HG03139 (cell line): ENCODE results near the gene AP4S1.
A peak's percentile ranks its signal among the peaks of the same experiment; 100 is the strongest.
"Not testable (repeated sequence)": the region's sequence is repeated elsewhere in the genome, so short reads cannot be mapped to it uniquely, and the experiment has no call there.

Experiments used
- ATAC-seq: cut with Tn5 transposase; IDR thresholded peaks from one replicate; pipeline ENCODE4 v1.9.1; 2021; ENCODE audit not compliant: unreplicated experiment

Gene AP4S1

DNA sequence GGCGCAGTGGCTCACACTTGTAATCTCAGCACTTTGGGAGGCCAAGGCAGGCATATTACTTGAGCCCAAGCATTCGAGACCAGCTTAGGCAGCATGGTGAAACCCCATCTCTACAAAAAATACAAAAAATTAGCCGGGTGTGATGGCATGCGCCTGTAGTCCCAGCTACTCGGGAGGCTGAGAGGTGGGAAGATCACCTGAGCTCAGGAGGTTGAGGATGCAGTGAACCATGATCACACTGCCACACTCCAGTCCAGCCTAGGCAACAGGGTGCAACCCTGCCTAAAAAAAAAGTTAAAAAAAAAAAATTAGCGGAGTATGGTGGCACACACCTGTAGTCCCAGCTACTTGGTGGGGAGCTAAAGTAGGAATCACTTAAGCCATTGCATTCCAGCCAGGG, 21.4 kb upstream of the AP4S1 start:
- ATAC-seq, result not testable (repeated sequence)

DNA sequence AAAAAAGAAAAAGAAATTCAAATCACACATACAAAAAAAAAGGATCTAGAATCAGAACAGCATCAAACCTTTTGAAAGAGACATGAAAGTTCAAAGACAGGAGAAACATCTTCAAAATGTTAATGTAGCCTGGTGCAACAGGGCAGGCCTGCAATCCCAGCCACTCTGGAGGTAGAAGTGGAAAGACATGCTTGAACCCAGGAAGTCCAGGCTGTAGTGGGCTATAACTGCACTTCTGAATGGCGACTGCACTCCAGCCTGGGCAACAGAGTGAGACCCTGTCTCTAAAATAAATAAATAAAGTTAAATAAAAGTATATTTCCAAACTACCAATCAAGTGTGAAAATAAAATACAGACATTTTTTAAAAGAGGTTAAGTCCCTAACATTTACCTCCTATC, 18.7 kb upstream of the AP4S1 start:
- no peak for ATAC-seq

DNA sequence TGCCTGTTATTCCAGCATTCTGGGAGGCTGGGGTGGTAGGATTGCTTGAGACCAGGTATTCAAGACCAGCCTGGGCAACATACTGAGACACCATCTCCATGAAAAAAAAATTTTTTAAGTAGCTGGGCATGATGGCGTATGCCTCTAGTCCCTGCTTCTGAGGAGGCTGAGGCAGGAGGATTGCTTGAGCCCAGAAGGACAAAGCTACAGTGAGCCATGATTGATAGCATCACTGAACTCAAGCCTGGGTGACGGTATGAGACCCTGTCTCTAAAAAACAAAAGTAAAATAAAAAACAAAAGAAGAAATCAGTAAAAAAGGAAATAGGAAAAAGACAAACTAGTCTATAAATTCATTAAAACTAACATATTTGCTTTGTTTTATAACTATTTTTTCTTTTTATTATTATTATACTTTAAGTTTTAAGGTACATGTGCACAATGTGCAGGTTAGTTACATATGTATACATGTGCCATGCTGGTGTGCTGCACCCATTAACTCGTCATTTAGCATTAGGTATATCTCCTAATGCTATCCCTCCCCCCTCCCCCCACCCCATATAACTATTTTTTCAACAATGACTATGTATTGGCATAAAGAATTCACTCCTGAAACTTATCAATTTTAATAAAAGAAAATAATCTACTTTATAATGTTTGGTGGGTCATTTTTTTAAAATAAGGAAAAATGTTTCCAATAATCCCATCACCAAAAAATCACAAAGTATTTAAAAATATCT, 15.4 kb upstream of the AP4S1 start:
- ATAC-seq, result no peak

DNA sequence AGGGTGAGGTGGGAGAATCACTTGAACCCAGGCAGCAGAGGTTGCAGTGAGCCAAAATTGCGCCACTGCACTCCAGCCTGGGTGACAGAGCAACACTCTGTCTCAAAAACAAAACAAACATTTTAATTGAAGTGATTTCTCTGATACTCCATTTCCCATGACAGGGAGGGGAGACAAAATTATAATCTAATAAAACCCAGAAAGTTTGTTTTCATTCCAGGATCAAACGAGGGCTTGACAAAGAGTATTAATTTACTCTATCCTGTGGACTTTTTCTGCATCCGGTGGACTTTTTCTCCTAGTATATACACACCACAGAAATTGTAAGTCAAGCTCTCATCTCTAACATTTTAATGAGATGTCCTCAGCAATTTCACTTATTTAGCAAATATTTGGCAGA, 14.5 kb upstream of the AP4S1 start:
- ATAC-seq, result no peak

DNA sequence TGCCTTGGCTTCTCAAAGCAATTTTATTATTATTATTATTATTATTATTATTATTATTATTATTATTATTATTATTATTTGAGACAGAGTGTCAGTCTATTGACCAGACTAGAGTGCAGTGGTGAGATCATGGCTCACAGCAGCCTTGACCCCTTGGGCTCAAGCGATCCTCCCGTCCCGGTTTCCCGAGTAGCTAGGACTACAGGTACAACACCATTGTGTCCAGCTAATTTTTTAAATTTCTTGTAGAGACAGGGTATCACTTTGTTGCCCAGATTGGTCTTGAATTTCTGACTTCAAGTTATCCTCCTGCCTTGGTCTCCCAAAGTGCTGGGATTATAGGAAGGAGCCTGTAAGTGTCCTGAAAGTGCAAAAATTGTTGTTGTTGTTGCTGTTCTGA, 11.6 kb upstream of the AP4S1 start:
- no peak for ATAC-seq

DNA sequence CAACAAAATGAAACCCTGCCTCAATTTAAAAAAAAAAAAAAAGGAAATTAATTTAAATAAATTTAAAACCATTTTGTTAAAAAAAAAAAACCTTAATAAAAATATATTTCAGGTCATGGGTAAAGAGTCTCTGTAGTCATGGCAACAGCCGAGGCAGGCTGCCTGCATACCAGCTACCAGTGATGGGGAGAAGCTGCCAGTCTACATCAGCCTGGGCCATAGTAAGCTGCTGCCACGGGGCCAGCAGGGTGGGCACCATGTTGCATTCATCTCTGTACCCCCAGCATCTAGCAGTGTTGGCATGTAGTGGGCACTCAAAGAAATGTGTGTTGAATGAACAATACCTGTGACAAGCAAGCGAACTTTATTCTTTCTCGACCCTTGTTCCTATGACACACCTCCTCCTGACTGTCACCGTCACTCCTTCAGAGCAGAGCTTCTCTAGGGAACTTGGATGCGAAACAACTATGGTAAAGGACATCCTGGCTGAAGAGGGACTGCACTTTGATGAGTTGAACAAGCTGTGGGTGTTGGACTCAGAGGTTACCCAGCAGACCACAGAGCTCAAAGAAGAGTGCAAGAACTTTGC, 7.3 kb upstream of the AP4S1 start:
- no peak for ATAC-seq

DNA sequence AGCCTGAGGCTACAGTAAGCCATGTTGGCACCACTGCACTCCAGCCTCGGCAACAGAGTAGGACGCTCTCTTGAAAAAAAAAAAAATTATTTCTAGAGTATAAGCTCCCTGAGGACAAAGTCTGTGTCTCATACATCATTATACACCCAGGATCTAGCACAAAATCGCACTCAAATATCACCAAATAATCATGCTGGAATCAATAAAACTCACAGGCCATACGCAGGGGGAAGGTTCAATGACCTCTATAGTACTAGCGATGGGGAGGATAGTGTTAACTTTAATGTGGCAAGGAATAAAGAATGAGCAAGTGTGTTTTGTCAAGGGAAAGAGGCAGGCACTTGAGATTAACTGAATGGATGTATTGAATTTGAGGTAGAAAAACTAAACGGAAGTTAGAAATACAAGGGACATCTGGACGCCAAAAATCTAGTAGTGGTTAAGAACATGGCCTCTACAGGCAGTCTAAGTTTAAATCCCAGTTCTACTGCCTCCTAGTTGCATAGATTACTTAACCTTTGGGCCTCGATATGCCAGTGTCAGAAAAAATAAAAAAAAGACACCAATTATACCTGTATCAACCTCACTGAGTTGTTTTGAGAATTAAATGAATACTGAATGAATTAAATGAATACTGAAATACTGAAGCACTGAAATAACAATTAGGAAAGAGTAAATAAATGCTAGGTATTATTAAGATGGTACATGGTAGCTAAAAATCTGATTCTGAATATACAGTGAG, 4.4 kb upstream of the AP4S1 start:
- no peak for ATAC-seq

DNA sequence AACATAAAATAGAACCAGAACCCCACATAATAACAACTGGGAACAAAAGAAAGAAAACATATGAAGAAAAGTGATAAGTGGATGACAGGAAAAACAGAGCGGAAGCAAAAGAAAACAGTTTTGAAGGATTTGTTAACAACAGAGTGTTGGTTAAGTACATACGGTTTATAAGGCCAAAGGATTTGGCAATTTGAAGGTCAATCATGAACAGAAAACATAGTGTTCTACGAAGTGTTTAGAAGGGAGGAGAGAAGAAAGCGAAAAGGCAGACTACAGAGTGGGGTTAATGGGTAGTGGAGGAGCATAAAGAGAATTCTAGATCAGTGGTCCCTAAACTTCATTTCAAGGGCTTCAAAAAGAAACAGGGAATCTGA, 3.9 kb upstream of the AP4S1 start:
- no peak for ATAC-seq

DNA sequence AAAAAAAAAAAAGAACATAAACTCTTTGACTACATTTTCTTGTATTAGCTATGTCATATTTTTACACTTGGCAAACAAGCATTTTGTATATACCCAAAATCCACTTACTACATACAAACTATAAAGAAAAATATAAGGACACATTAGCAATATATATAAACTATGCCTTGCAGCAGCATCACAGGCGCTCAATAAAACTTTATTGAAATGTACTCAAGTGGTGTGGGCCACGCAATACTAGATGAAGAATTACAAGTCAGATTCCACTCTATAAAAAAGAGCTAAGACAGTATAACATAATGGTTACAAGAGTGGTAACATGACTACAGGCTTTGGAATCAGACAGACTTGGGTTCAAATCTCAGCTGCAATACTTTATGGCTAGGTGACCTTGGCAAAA, 3.1 kb upstream of the AP4S1 start:
- ATAC-seq, result no peak

DNA sequence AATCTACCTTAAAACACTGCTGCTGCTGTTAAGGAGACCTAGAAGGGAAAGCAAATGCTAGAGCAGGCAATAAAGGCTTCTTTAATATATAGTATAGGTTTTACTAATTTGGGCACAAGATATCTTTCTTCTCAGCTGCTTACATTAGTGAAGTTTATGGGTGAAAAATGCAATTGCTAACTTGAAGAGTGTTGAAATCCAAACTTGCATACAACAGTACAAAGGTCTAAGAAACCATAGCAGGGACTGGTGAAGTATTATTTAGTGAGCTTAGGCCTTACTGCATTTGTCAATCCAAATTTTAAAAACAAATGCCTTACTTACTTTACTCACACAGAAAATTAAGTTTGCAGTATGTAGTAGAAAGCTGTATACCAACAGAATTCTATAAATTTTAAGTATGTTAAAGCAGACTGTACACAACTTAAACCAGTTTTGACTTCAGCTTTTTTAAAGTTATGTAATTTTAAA, 1.4 kb upstream of the AP4S1 start:
- ATAC-seq, result no peak

DNA sequence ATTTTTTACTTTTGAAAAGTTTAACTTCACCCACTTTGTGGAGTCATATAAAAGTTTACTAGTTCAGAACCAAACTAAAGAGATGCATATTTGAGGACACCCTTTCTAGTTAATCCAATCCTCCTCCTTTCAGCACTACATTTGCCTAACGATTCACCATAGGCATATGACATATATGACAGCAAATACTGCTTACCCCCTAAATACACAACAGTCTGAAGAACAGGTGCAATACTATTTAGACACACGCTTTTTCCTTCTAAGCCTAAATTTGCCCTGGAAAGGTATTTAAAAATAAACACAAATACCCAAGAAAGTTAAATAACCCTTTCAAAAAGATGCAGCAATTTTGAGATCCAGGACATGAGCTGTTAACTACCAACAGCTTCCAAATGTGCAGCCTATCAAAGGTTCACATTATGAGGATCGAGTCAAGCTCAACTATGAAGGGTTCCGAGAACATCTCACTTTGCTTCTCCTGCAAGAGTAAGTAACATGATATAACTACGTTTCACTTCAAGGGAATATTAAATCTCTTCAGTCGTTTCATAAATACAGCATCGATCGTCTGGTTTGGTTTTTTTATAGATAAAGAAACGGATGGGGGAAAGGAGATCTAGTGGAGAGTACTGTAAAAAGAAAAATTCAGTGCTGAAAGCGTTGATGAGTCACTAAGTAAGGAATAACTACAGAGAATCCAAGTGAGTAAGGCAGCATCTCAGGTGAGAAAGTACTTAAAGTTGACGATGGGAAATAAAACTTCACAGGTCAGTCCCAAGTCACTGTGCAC, 677 bp upstream of the AP4S1 start:
- no peak for ATAC-seq

DNA sequence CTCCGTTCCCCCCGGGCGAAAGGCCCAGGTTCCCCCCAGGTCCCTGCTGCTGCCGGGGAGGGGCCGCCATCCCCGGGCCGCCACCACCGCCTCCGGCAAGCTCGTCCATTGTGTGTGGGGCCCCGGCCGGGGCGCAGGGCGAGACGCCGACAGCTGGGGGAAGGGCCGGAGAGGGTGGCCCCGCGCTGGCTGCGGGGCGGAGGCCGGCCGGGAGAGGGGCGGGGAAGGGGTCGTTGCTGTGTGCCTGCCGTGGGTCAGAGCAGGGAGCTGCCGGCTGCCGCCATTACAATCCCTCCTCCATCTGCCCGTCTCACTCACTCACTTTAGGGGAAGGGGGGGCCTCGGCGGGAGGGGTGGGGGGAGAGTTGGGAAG, 614 bp downstream of the AP4S1 start, which contains the start of gene STRN3:
STRN3 (minus strand) TSS at position 303 of the 373 bp plus-strand sequence; CDS start at position 109, 194 bp downstream.
- peak; percentile 17 for ATAC-seq

DNA sequence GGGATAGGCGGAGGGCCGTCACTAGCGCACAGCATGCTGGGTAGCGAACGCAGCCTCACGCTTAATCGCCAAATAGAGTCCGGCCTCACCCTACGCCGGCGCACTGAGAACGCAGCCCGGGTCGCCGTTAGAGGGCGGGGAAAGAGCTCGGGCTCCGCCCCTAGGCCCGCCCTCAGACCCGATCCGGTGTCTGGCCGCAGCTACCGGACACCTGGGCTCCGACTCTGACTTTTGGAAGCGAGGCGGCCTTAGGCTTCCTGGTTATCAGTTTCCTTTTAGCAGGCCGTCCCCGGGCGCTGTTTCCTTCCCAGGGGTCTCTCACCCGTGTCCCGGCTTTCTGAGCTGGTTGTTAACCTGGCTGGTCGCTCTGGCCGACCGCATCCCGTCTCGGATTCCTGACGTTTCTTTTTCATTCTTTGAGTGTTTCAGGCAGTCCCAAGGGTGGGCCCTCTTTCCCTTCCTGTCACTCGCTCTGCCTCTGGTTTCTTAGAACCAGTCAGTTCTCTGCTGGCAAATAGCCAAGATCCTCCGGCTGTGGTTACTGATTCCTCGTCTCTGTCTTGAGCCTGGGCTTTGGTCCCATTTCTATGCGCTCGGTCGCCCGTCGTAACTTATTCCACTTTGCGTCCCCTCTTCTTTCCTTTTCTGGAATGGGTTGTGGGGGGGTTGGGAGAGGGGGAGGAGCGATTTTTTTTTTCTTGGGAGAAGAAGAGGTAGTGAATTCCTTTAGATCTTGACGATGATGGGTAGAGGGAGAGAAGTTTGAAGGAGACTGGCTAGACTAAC, 1.2 kb downstream of the AP4S1 start:
- ATAC-seq, result peak; percentile 87

DNA sequence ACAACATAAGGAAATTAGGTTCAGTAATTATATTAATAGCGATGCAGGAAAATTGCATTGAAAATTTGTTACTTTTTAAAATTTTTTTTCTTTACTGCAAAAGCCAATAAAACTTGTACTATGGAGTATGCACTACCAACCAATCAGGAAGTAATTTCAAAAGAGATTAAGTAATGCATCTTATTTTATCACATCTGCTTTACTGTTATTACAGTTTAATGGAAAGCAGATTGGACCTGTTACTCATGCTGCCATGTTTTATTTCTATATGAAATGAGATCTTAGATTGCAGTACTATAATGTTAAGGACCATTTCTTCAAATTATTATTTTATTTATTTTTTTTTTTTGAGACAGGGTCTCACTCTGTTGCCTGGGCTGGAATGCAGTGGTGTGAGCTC, 2.4 kb downstream of the AP4S1 start:
- no peak for ATAC-seq

DNA sequence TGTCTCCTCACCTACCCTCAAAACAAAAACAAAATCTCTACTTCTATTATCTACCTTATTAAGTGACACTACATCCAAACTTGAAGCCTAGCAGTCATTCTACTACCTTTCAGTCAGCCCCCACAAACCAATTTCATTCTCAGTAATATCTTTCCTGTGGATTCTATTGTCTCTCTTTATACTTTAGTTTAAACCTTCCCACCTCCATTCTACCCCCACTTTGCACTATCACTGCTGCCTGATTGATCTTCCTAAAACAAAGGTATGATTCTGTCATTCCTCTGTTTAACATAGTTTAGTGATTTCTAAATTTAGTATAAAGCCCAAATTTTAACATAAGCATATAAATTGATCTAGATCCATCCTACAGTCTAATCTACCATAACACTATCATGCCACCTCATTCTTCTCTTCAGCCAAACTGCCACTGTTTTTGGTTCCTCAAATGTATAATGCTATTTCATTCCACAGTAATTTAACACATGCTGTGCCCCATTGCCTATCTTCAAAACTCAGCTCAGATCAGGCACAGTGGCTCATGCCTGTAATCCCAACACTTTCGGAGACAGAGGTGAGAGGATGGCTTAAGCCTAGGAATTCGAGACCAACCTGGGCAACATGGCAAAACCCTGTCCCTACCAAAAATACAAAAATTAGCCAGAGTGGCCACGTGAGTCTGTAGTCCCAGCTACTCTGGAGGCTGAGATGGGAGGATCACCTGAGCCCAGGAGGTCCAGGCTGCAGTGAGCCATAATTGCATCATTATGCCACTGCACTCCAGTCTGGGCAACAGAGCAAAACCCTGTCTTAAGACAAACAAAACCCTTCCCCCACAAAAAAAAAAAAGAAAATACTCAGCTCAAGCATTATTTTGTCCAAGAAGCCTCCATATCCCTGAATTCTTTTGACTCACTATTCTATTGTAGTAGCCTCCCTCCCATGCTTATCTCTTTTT, 3.8 kb downstream of the AP4S1 start:
- no peak for ATAC-seq

DNA sequence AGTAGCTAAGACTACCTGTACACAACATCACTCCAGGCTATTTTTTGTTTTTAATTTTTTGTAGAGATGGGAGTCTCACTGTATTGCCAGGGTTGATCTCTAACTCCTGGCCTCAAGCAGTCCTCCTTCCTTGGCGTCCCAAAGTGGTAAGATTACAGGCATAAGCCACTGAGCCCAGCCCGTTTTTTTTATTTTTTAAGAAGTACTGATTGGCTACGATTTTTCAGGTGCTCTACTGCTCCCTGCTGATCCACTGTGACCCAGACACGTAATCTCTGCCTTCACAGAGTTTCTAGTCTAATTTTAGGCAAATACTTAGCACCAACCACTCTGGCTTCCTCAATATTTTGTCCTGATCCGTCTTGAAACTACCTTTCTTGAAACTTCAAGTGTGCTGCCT, 5.0 kb downstream of the AP4S1 start:
- no peak for ATAC-seq

DNA sequence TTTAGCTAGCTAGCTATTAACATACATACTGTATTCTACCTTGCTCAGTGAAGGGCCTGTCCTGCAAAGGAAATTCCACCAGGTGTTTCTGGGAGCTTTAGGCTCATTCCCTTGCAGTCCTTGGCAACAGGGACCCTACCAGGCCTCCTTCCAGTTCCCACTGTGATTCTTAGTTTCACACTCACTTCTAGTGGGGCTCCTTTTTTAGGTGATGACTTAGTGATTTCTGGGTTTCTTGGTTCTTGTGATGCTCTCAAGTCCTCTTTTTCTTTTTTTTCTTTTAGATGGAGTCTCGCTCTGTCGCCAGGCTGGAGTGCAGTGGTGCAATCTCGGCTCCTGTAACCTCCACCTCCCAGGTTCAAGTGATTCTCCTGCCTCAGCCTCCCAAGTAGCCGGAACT, 11.1 kb downstream of the AP4S1 start:
- ATAC-seq, result no peak

DNA sequence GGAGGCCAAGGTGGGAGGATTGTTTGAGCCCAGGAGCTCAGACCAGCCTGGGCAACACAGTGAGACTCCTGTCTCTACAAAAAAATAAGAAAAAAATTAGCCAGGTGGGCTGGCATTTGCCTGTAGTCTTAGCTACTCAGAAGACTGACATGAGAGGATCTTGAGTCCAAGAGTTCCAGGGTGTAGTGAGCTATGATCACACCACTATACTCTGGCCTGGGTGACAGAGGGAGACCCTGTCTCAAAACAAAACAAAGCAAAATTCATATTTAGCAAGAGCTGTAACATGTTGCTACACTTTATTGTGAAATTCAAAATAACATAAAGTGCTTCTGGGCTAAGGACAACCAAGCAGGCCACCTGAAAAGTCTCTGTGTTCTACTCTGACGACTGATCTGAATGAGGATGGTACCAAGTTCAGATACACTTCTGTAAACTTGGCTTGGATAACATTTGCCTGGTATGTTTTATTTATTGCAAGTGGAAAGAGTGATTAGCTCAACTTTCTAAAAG, 12.3 kb downstream of the AP4S1 start:
- no peak for ATAC-seq

DNA sequence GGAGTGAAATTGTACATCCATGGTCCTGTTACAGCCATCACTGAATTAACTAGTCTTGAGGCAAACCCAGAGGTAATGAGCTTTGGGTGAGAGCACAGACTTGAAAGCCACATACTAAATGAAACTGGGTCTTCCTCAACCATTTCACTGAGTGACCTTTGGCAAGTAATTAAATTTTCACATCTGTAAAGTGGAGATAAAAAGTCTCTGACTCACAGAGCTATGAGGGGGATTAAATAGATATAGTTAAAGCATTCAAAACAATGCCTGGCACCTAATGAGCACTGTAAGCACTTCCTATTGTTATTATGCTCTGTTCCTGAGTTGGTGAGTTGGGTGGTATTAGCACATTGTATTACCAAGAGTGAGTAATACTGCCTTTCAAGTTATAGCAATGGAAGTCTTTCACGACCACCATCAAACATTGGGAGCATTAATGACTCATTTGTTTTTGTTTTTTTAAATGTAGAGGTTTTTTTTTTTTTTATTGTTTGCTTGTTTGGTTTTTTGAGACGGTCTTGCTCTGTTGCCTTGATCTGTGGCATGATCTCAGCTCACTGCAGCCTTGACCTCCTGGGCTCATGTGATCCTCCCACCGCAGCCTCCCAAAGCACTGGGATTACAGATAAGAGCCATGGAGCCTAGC, 13.2 kb downstream of the AP4S1 start:
- no peak for ATAC-seq
